ENCODE data around the gene NLGN1.

Gene NLGN1

GRCh38 chr3:173814809-173815208 is 417.3 kb downstream of the NLGN1 start:
- 92% methylated on average over 2 of the region's 3 CpGs for WGBS (ENCODE audit: insufficient coverage)
- H3K27ac ChIP-seq (ENCODE audit: insufficient read depth in 1 of 2, low read depth in 1 of 2, low read length in 2 of 2, poor library complexity in 1 of 2, severe bottlenecking in 2 of 2), result no peak overlapping the region
- H3K27me3 ChIP-seq (replicated peaks in 2 of 5; ENCODE audit: control insufficient read depth in 4 of 5, insufficient read depth in 5 of 5, low read length in 4 of 5), result no peaks in the 10 kb centered on the region
- DNase-seq, result no peak
- POLR2A ChIA-PET, result no interaction called here
- no peaks in the 10 kb centered on the region for H3K36me3 ChIP-seq (ENCODE audit: control insufficient read depth in 4 of 4, insufficient read depth in 4 of 4, low read length in 3 of 4)
- H3K9me3 ChIP-seq (ENCODE audit: control extremely low read depth in 1 of 5, control insufficient read depth in 4 of 5, insufficient read depth in 2 of 5, low read depth in 1 of 5, low read length in 4 of 5), result no peaks in the 10 kb centered on the region
- peaks cover 0 to 15% (median 6%) of the 10 kb centered on the region in 4 experiments for H3K4me1 ChIP-seq (ENCODE audit: control extremely low read depth in 1 of 4, control insufficient read depth in 4 of 4, insufficient read depth in 4 of 4, low read length in 3 of 4)
- CTCF ChIA-PET, result no interaction called here
- no peak overlapping the region for H3K4me3 ChIP-seq (ENCODE audit: control insufficient read depth in 1 of 7, extremely low read depth in 1 of 7, insufficient read depth in 4 of 7, low read depth in 2 of 7, low read length in 6 of 7)

- ChIA-PET POLR2A (no interaction called here), CTCF (no interaction called here)
- H3K4me3 ChIP-seq (ENCODE audit: control insufficient read depth in 1 of 7, extremely low read depth in 1 of 7, insufficient read depth in 4 of 7, low read depth in 2 of 7, low read length in 6 of 7), result no peak overlapping the region
- H3K27me3 ChIP-seq (replicated peaks in 2 of 5; ENCODE audit: control insufficient read depth in 4 of 5, insufficient read depth in 5 of 5, low read length in 4 of 5), result no peaks in the 10 kb centered on the region
- no peaks in the 10 kb centered on the region for H3K9me3 ChIP-seq (ENCODE audit: control extremely low read depth in 1 of 5, control insufficient read depth in 4 of 5, insufficient read depth in 2 of 5, low read depth in 1 of 5, low read length in 4 of 5)
- no peak for DNase-seq
- H3K36me3 ChIP-seq (ENCODE audit: control insufficient read depth in 4 of 4, insufficient read depth in 4 of 4, low read length in 3 of 4), result no peaks in the 10 kb centered on the region
- H3K4me1 ChIP-seq (ENCODE audit: control extremely low read depth in 1 of 4, control insufficient read depth in 4 of 4, insufficient read depth in 4 of 4, low read length in 3 of 4), result peaks cover 0 to 15% (median 6%) of the 10 kb centered on the region in 4 experiments
- no peak overlapping the region for H3K27ac ChIP-seq (ENCODE audit: insufficient read depth in 1 of 2, low read depth in 1 of 2, low read length in 2 of 2, poor library complexity in 1 of 2, severe bottlenecking in 2 of 2)
- 97% methylated on average over 3 of the region's 5 CpGs for WGBS (ENCODE audit: insufficient coverage)
Observed at GRCh38 chr3:173819368-173819767, 421.8 kb downstream of the NLGN1 start.

- Histone ChIP-seq H3K36me3 (ENCODE audit: control insufficient read depth in 4 of 4, insufficient read depth in 4 of 4, low read length in 3 of 4) (no peaks in the 10 kb centered on the region), H3K9me3 (ENCODE audit: control extremely low read depth in 1 of 5, control insufficient read depth in 4 of 5, insufficient read depth in 2 of 5, low read depth in 1 of 5, low read length in 4 of 5) (no peaks in the 10 kb centered on the region), H3K4me3 (ENCODE audit: control insufficient read depth in 1 of 7, extremely low read depth in 1 of 7, insufficient read depth in 4 of 7, low read depth in 2 of 7, low read length in 6 of 7) (no peak overlapping the region), H3K27me3 (replicated peaks in 2 of 5; ENCODE audit: control insufficient read depth in 4 of 5, insufficient read depth in 5 of 5, low read length in 4 of 5) (no peaks in the 10 kb centered on the region), H3K4me1 (ENCODE audit: control extremely low read depth in 1 of 4, control insufficient read depth in 4 of 4, insufficient read depth in 4 of 4, low read length in 3 of 4) (no peaks in the 10 kb centered on the region), H3K27ac (ENCODE audit: insufficient read depth in 1 of 2, low read depth in 1 of 2, low read length in 2 of 2, poor library complexity in 1 of 2, severe bottlenecking in 2 of 2) (no peak overlapping the region)
- WGBS (ENCODE audit: insufficient coverage), result no CpG with 5 or more reads among the region's 1 CpG
- peak in 1 of 3 donors; percentile 2 for DNase-seq
- ChIA-PET CTCF (no interaction called here), POLR2A (no interaction called here)
Observed at GRCh38 chr3:173823911-173824460, 426.4 kb downstream of the NLGN1 start.

DNA sequence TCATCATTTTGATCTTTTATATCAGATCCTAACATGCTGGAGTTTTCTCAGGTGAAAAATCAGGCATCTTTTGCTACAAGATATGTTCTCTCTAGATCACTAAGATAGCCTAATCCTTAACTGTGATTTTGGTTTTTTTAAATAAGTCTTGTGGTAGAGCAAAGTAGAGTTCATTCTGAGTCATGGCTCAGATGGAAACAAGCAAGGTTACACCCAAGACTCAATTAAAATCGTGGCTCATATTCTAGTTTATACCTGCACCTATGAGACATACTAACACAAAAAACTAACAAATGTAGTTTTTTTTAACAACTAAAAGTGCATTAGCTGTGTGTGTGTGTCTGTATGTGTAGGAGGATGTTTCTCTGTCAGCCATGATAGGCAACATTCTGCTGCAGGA is 428.2 kb downstream of the NLGN1 start:
- Histone ChIP-seq H3K4me3 (ENCODE audit: control insufficient read depth in 1 of 7, extremely low read depth in 1 of 7, insufficient read depth in 4 of 7, low read depth in 2 of 7, low read length in 6 of 7) (no peak overlapping the region), H3K27ac (ENCODE audit: insufficient read depth in 1 of 2, low read depth in 1 of 2, low read length in 2 of 2, poor library complexity in 1 of 2, severe bottlenecking in 2 of 2) (no peak overlapping the region), H3K27me3 (replicated peaks in 2 of 5; ENCODE audit: control insufficient read depth in 4 of 5, insufficient read depth in 5 of 5, low read length in 4 of 5) (no peaks in the 10 kb centered on the region), H3K4me1 (ENCODE audit: control extremely low read depth in 1 of 4, control insufficient read depth in 4 of 4, insufficient read depth in 4 of 4, low read length in 3 of 4) (no peaks in the 10 kb centered on the region), H3K36me3 (ENCODE audit: control insufficient read depth in 4 of 4, insufficient read depth in 4 of 4, low read length in 3 of 4) (no peaks in the 10 kb centered on the region), H3K9me3 (ENCODE audit: control extremely low read depth in 1 of 5, control insufficient read depth in 4 of 5, insufficient read depth in 2 of 5, low read depth in 1 of 5, low read length in 4 of 5) (no peaks in the 10 kb centered on the region)
- DNase-seq, result no peak
- WGBS (ENCODE audit: insufficient coverage), result no CpG with 5 or more reads among the region's 1 CpG
- ChIA-PET POLR2A (no interaction called here), CTCF (no interaction called here)

- DNase-seq, result no peak
- ChIA-PET POLR2A (no interaction called here), CTCF (no interaction called here)
- Histone ChIP-seq H3K9me3 (ENCODE audit: control extremely low read depth in 1 of 5, control insufficient read depth in 4 of 5, insufficient read depth in 2 of 5, low read depth in 1 of 5, low read length in 4 of 5) (no peaks in the 10 kb centered on the region), H3K36me3 (ENCODE audit: control insufficient read depth in 4 of 4, insufficient read depth in 4 of 4, low read length in 3 of 4) (no peaks in the 10 kb centered on the region), H3K4me3 (ENCODE audit: control insufficient read depth in 1 of 7, extremely low read depth in 1 of 7, insufficient read depth in 4 of 7, low read depth in 2 of 7, low read length in 6 of 7) (no peak overlapping the region), H3K27me3 (replicated peaks in 2 of 5; ENCODE audit: control insufficient read depth in 4 of 5, insufficient read depth in 5 of 5, low read length in 4 of 5) (no peaks in the 10 kb centered on the region), H3K27ac (ENCODE audit: insufficient read depth in 1 of 2, low read depth in 1 of 2, low read length in 2 of 2, poor library complexity in 1 of 2, severe bottlenecking in 2 of 2) (no peak overlapping the region), H3K4me1 (ENCODE audit: control extremely low read depth in 1 of 4, control insufficient read depth in 4 of 4, insufficient read depth in 4 of 4, low read length in 3 of 4) (no peaks in the 10 kb centered on the region)
- WGBS (ENCODE audit: insufficient coverage), result 80% methylated on average over 5 of the region's 6 CpGs
Observed at GRCh38 chr3:173826416-173826815, 428.9 kb downstream of the NLGN1 start.

DNA sequence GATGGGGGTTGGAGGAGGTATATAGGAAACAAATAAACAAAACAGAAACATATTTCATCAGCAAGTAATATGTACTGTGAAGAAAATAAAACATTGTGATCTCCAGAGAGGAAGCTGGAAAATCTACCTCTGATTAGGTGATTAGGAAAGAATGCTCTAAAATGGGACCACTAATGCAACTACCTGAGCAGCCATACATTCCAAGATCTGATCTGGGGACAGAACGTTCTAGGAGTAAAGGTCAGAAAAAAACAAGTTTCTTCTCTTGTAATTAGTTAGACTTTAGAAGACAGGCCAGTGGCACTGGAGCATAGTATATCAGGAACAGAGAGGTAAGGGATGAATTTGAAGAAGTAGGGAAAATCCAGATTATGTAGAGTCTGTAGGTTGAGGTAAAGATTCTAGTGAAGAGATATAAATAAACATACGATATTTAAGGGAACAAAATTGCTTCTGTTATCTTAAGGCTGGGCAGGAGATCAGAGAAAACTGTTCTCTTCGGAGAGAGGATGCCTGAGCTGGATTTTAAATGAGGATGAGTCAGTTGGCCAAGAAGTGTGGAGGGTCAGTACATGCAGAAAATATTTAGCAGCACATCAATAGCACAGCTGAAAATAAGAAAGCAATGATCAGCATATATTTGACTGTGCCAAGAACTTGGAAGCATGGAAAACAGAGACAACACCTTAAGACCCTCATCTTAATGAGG is 429.5 kb downstream of the NLGN1 start:
- CTCF ChIA-PET, result no interaction called here
- POLR2A ChIA-PET, result no interaction called here
- no peak overlapping the region for H3K27ac ChIP-seq (ENCODE audit: insufficient read depth in 1 of 2, low read depth in 1 of 2, low read length in 2 of 2, poor library complexity in 1 of 2, severe bottlenecking in 2 of 2)
- H3K27me3 ChIP-seq (replicated peaks in 2 of 5; ENCODE audit: control insufficient read depth in 4 of 5, insufficient read depth in 5 of 5, low read length in 4 of 5), result no peaks in the 10 kb centered on the region
- WGBS (ENCODE audit: insufficient coverage), result 100% methylated on average over 1 of the region's 3 CpGs
- H3K9me3 ChIP-seq (ENCODE audit: control extremely low read depth in 1 of 5, control insufficient read depth in 4 of 5, insufficient read depth in 2 of 5, low read depth in 1 of 5, low read length in 4 of 5), result no peaks in the 10 kb centered on the region
- no peaks in the 10 kb centered on the region for H3K36me3 ChIP-seq (ENCODE audit: control insufficient read depth in 4 of 4, insufficient read depth in 4 of 4, low read length in 3 of 4)
- no peaks in the 10 kb centered on the region for H3K4me1 ChIP-seq (ENCODE audit: control extremely low read depth in 1 of 4, control insufficient read depth in 4 of 4, insufficient read depth in 4 of 4, low read length in 3 of 4)
- no peak overlapping the region for H3K4me3 ChIP-seq (ENCODE audit: control insufficient read depth in 1 of 7, extremely low read depth in 1 of 7, insufficient read depth in 4 of 7, low read depth in 2 of 7, low read length in 6 of 7)
- DNase-seq, result no peak

DNA sequence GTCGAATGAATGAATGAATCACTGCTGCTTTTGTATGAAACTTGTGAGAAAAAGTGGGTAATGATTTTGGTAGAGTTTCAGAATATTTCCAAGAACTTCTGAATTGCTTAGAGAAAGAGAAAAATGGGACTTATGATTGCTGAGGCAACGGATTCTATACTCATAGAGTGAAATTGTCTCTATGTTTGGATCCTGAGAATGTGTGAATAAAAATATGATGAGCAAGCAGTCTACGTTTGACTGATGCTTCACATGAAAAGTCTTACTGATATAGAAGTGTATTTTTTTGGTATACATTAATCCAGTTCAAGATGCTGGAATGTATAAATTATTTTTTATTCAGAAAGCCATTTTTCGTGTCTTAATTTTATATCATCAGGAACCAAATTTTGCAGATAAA is 441.1 kb downstream of the NLGN1 start:
- ChIA-PET POLR2A (no interaction called here), CTCF (no interaction called here)
- no peak overlapping the region for H3K27ac ChIP-seq (ENCODE audit: insufficient read depth in 1 of 2, low read depth in 1 of 2, low read length in 2 of 2, poor library complexity in 1 of 2, severe bottlenecking in 2 of 2)
- no peak overlapping the region for H3K4me3 ChIP-seq (ENCODE audit: control insufficient read depth in 1 of 7, extremely low read depth in 1 of 7, insufficient read depth in 4 of 7, low read depth in 2 of 7, low read length in 6 of 7)
- 100% methylated on average over 2 of the region's 4 CpGs for WGBS (ENCODE audit: insufficient coverage)
- no peak for DNase-seq
- no peaks in the 10 kb centered on the region for H3K4me1 ChIP-seq (ENCODE audit: control extremely low read depth in 1 of 4, control insufficient read depth in 4 of 4, insufficient read depth in 4 of 4, low read length in 3 of 4)
- H3K27me3 ChIP-seq (replicated peaks in 2 of 5; ENCODE audit: control insufficient read depth in 4 of 5, insufficient read depth in 5 of 5, low read length in 4 of 5), result no peaks in the 10 kb centered on the region
- no peaks in the 10 kb centered on the region for H3K9me3 ChIP-seq (ENCODE audit: control extremely low read depth in 1 of 5, control insufficient read depth in 4 of 5, insufficient read depth in 2 of 5, low read depth in 1 of 5, low read length in 4 of 5)
- no peaks in the 10 kb centered on the region for H3K36me3 ChIP-seq (ENCODE audit: control insufficient read depth in 4 of 4, insufficient read depth in 4 of 4, low read length in 3 of 4)

Data from common myeloid progenitor, CD34-positive (primary cell).